HFF-Myc (cell line): ENCODE data around the gene UBE2K.

ENCODE experiments used
- DNase-seq: peaks from one replicate; pipeline ENCODE4 v3.0.0-alpha.2; 2011; ENCODE audit warnings: low read depth; ENCODE audit errors: extremely low read depth
- H3K4me3 ChIP-seq: replicated peaks from 2 replicates; pipeline ENCODE4 v1.5.1; 2011; ENCODE audit warnings: low read depth, mild to moderate bottlenecking, control low read depth, low read length
- CTCF ChIP-seq: IDR thresholded peaks from 2 replicates; pipeline ENCODE4 v1.5.1; 2012; ENCODE audit warnings: mild to moderate bottlenecking, low read depth, low read length, control low read depth; ENCODE audit errors: missing control alignments

The UBE2K gene

GRCh38 chr4:39758176-39758575 lies 60.2 kb downstream of the UBE2K start:
- TF ChIP-seq CTCF, result no peak
- DNase-seq, result no peak
- H3K4me3 ChIP-seq, result no peak overlapping the region

- no peak for TF ChIP-seq CTCF
- H3K4me3 ChIP-seq, result no peak overlapping the region
- no peak for DNase-seq
Measured at GRCh38 chr4:39759569-39759968, 61.6 kb downstream of the UBE2K start.

GRCh38 chr4:39761005-39761667 lies 63.2 kb downstream of the UBE2K start:
- no peak for DNase-seq
- no peak for TF ChIP-seq CTCF
- H3K4me3 ChIP-seq, result no peak overlapping the region

- DNase-seq, result no peak
- TF ChIP-seq CTCF, result no peak
- no peak overlapping the region for H3K4me3 ChIP-seq
Measured at GRCh38 chr4:39763714-39764572, 66.0 kb downstream of the UBE2K start.

- no peak for DNase-seq
- no peak for TF ChIP-seq CTCF
- no peak overlapping the region for H3K4me3 ChIP-seq
Measured at GRCh38 chr4:39770005-39770404, 72.1 kb downstream of the UBE2K start.

- no peak for TF ChIP-seq CTCF
- DNase-seq, result no peak
- H3K4me3 ChIP-seq, result no peak overlapping the region
Measured at GRCh38 chr4:39770471-39770870, 72.5 kb downstream of the UBE2K start.
